ENCODE data around the gene OR13C4.
"Not testable (repeated sequence)": the region's sequence is repeated elsewhere in the genome, so short reads cannot be mapped to it uniquely, and the experiment has no call there.

The OR13C4 gene

GRCh38 chr9:104536756-104537155 lies 9.7 kb upstream of the OR13C4 start, which contains the start of gene OR13C3:
Gene OR13C3, minus strand, starts transcription at chr9:104536856. Its CDS starts 133 bp downstream, at chr9:104536723.
- DNase-seq: no peak
- no peaks in the 10 kb centered on the region for H3K79me2 ChIP-seq (ENCODE audit: low read length)
- H4K20me1 ChIP-seq (ENCODE audit: insufficient read depth, low read length): no peaks in the 10 kb centered on the region
- TF ChIP-seq EZH2 (optimal IDR thresholded peaks at IDR 0.05; ENCODE audit: low read depth, low read length) (no peak), EZH2phosphoT487 (IDR thresholded peaks at IDR 0.05; ENCODE audit: low read length) (no peak), CTCF (IDR thresholded peaks at IDR 0.05; ENCODE audit: low read length) (no peak)
- H3K27me3 ChIP-seq (replicated peaks; ENCODE audit: insufficient read depth, low read length): no peaks in the 10 kb centered on the region
- H3F3A ChIP-seq (ENCODE audit: insufficient read depth, low read length): no peaks in the 10 kb centered on the region
- no peaks in the 10 kb centered on the region for H3K9me2 ChIP-seq (replicated peaks; ENCODE audit: insufficient read depth, low read length)
- H3K4me2 ChIP-seq (ENCODE audit: low read depth, low read length): no peak within 1 kb of the TSS
- H3K9ac ChIP-seq (ENCODE audit: low read length): no peak within 1 kb of the TSS
- no peak within 1 kb of the TSS for H2AFZ ChIP-seq (ENCODE audit: low read length)
- H3K27ac ChIP-seq (ENCODE audit: low read length): no peak within 1 kb of the TSS
- no peaks in the 10 kb centered on the region for H3K4me1 ChIP-seq (ENCODE audit: low read length)
- H3K36me3 ChIP-seq (replicated peaks; ENCODE audit: insufficient read depth, low read length): no peaks in the 10 kb centered on the region
- no peak within 1 kb of the TSS for H3K4me3 ChIP-seq (ENCODE audit: low read length)
- H3K9me3 ChIP-seq (replicated peaks; ENCODE audit: insufficient read depth, low read length): no peaks in the 10 kb centered on the region

- H3K9ac ChIP-seq (ENCODE audit: low read length); H3K9me2 ChIP-seq (replicated peaks; ENCODE audit: insufficient read depth, low read length); H3K4me3 ChIP-seq (ENCODE audit: low read length); H3K9me3 ChIP-seq (replicated peaks; ENCODE audit: insufficient read depth, low read length); H2AFZ ChIP-seq (ENCODE audit: low read length); H3K4me1 ChIP-seq (ENCODE audit: low read length); DNase-seq; H3K4me2 ChIP-seq (ENCODE audit: low read depth, low read length); H3K79me2 ChIP-seq (ENCODE audit: low read length); H3K27ac ChIP-seq (ENCODE audit: low read length); H4K20me1 ChIP-seq (ENCODE audit: insufficient read depth, low read length); H3K36me3 ChIP-seq (replicated peaks; ENCODE audit: insufficient read depth, low read length); H3F3A ChIP-seq (ENCODE audit: insufficient read depth, low read length); H3K27me3 ChIP-seq (replicated peaks; ENCODE audit: insufficient read depth, low read length): not testable (repeated sequence)
These were observed 6.8 kb downstream of the OR13C4 start for GRCh38 chr9:104520241-104520640.

- TF ChIP-seq EZH2 (optimal IDR thresholded peaks at IDR 0.05; ENCODE audit: low read depth, low read length): no peak
- TF ChIP-seq CTCF (IDR thresholded peaks at IDR 0.05; ENCODE audit: low read length): no peak
- TF ChIP-seq EZH2phosphoT487 (IDR thresholded peaks at IDR 0.05; ENCODE audit: low read length): no peak
- no peak for DNase-seq
- Histone ChIP-seq H3K27me3 (replicated peaks; ENCODE audit: insufficient read depth, low read length) (no peaks in the 10 kb centered on the region), H4K20me1 (ENCODE audit: insufficient read depth, low read length) (no peaks in the 10 kb centered on the region), H2AFZ (ENCODE audit: low read length) (no peak overlapping the region), H3K9ac (ENCODE audit: low read length) (no peak overlapping the region), H3K27ac (ENCODE audit: low read length) (no peak overlapping the region), H3K36me3 (replicated peaks; ENCODE audit: insufficient read depth, low read length) (no peaks in the 10 kb centered on the region), H3K9me3 (replicated peaks; ENCODE audit: insufficient read depth, low read length) (no peaks in the 10 kb centered on the region), H3K4me2 (ENCODE audit: low read depth, low read length) (no peak overlapping the region), H3K4me1 (ENCODE audit: low read length) (no peaks in the 10 kb centered on the region), H3K9me2 (replicated peaks; ENCODE audit: insufficient read depth, low read length) (no peaks in the 10 kb centered on the region), H3K4me3 (ENCODE audit: low read length) (no peak overlapping the region), H3F3A (ENCODE audit: insufficient read depth, low read length) (no peaks in the 10 kb centered on the region), H3K79me2 (ENCODE audit: low read length) (no peaks in the 10 kb centered on the region)
These were observed 12.1 kb downstream of the OR13C4 start for GRCh38 chr9:104514901-104515300.

DNA sequence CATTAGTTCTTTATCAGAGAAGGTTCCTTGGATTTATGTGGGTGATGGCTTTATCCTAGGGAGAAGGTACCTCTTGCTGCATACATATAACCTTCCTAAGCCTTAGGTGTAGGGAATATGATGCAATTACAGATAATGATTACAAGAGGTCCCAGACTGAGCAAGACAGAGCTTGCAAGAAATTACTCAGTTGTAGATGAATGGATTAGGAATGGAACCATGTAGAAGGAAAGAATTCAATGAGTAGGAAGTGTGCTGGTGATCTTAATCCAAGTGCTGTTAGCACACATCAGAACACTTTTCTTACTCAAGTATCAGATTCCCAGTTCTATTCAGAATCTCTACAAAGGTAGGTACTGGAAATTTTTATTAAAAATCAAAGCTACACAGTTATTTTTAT lies 20.4 kb downstream of the OR13C4 start:
- H3K4me1 ChIP-seq (ENCODE audit: low read length): no peaks in the 10 kb centered on the region
- TF ChIP-seq EZH2 (optimal IDR thresholded peaks at IDR 0.05; ENCODE audit: low read depth, low read length) (no peak), CTCF (IDR thresholded peaks at IDR 0.05; ENCODE audit: low read length) (no peak), EZH2phosphoT487 (IDR thresholded peaks at IDR 0.05; ENCODE audit: low read length) (no peak)
- H3K4me3 ChIP-seq (ENCODE audit: low read length): no peak overlapping the region
- no peaks in the 10 kb centered on the region for H3K27me3 ChIP-seq (replicated peaks; ENCODE audit: insufficient read depth, low read length)
- no peak overlapping the region for H2AFZ ChIP-seq (ENCODE audit: low read length)
- no peak overlapping the region for H3K4me2 ChIP-seq (ENCODE audit: low read depth, low read length)
- no peaks in the 10 kb centered on the region for H3K36me3 ChIP-seq (replicated peaks; ENCODE audit: insufficient read depth, low read length)
- H3F3A ChIP-seq (ENCODE audit: insufficient read depth, low read length): no peaks in the 10 kb centered on the region
- DNase-seq: no peak
- no peaks in the 10 kb centered on the region for H3K9me3 ChIP-seq (replicated peaks; ENCODE audit: insufficient read depth, low read length)
- H3K79me2 ChIP-seq (ENCODE audit: low read length): no peaks in the 10 kb centered on the region
- H3K27ac ChIP-seq (ENCODE audit: low read length): no peak overlapping the region
- H3K9ac ChIP-seq (ENCODE audit: low read length): no peak overlapping the region
- H3K9me2 ChIP-seq (replicated peaks; ENCODE audit: insufficient read depth, low read length): no peaks in the 10 kb centered on the region
- H4K20me1 ChIP-seq (ENCODE audit: insufficient read depth, low read length): no peaks in the 10 kb centered on the region
